ENCODE data around the gene HNRNPA0.

HNRNPA0 gene

DNA sequence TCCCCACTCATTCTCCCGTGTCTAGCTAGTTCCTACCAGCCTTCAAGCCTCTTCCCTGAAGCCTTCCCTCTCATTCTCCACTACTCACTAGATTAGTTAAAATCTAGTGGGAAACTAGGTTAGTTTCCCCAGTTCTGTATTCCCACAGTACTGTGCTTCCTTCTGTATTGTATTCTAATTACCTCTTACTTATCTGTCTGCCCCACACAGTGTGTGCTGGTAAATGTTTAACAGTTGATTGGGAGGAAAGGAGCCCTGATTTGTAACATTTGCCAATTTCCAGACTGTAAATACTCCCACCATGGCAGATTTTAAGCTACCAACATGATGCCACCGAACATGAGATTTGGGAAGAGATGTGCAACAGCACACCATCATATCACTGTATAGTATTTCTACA lies 26.5 kb downstream of the HNRNPA0 start:
- no peak for DNase-seq (ENCODE audit: low spot score)

DNA sequence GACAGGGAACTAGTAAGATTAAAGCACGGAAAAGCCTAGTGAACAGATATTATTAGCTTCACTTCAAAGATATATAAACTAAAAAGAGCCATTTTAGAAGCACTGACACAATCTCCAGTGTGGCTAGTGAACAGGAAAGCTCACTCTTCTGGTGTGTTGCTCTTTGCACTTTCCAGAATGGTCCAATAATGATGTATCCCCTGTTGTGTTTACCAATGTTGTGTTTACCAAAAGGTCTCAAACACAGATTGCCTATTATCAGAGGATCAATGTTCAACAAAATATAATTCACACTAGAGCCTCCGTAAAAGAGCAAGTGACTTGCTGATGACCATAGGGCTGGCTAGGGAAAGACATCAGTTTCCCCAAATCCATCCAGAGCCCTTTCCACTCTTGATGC lies 29.9 kb downstream of the HNRNPA0 start:
- no peak for DNase-seq (ENCODE audit: low spot score)

GRCh38 chr5:137718611-137719010 lies 35.6 kb downstream of the HNRNPA0 start:
- no peak for DNase-seq (ENCODE audit: low spot score)

GRCh38 chr5:137716337-137716736 lies 37.8 kb downstream of the HNRNPA0 start:
- no peak for DNase-seq (ENCODE audit: low spot score)

- no peak for DNase-seq (ENCODE audit: low spot score)
These were observed 38.7 kb downstream of the HNRNPA0 start for GRCh38 chr5:137715456-137715855.

GRCh38 chr5:137714946-137715345 lies 39.2 kb downstream of the HNRNPA0 start:
- no peak for DNase-seq (ENCODE audit: low spot score)

- DNase-seq (ENCODE audit: low spot score), result no peak
These were observed 39.7 kb downstream of the HNRNPA0 start for GRCh38 chr5:137714494-137714893.

DNA sequence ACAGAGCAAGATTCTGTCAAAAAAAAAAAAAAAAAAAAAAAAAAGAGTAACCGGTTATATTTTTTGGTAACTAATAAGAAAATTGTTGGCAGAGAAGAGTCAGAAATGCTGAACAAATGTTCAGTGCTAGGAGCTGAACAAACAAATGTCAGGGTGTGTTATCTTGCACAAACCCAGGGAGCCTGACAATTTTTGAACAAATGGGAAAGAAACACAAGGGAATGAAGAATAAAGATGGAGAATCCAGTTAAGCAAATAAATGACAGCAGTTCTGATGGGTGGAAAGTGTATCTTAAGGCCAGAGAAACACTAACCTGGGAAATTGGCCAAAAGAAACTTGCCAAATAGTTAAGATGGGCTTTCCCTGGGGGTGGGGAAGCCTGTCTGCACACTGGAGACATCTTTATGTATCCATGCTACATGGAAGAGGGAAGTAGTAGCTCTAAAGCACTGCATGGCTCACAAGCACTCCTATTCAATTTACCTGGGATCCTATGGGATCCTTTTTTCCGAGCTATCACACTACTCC lies 42.0 kb downstream of the HNRNPA0 start:
- DNase-seq (ENCODE audit: low spot score), result no peak

GRCh38 chr5:137710086-137710485 lies 44.1 kb downstream of the HNRNPA0 start:
- DNase-seq (ENCODE audit: low spot score), result no peak

- no peak for DNase-seq (ENCODE audit: low spot score)
These were observed 45.2 kb downstream of the HNRNPA0 start for GRCh38 chr5:137708796-137709559.

GRCh38 chr5:137708062-137708461 lies 46.1 kb downstream of the HNRNPA0 start:
- no peak for DNase-seq (ENCODE audit: low spot score)

- DNase-seq (ENCODE audit: low spot score), result no peak
These were observed 47.3 kb downstream of the HNRNPA0 start for GRCh38 chr5:137706841-137707240.

DNA sequence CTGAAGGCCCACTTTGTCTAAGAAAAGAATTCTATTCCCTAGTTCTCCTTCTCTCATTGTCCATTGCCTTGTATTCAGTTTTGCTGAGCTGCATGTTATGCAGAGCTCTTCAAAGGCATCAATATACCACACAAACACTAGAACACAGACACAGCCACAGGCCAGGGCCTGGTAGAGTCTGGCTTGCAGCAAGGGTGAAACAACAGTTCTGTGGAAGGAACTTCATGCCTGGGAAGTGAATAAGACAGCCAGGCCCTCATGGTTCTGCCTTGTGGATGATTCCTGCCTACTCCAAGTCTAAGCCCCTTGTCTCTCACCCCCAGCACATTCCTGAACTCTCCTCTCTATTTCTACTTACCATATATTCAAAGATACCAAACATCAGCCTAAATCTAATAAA lies 49.1 kb downstream of the HNRNPA0 start:
- DNase-seq (ENCODE audit: low spot score), result no peak

GRCh38 chr5:137703565-137703964 lies 50.6 kb downstream of the HNRNPA0 start:
- no peak for DNase-seq (ENCODE audit: low spot score)

DNA sequence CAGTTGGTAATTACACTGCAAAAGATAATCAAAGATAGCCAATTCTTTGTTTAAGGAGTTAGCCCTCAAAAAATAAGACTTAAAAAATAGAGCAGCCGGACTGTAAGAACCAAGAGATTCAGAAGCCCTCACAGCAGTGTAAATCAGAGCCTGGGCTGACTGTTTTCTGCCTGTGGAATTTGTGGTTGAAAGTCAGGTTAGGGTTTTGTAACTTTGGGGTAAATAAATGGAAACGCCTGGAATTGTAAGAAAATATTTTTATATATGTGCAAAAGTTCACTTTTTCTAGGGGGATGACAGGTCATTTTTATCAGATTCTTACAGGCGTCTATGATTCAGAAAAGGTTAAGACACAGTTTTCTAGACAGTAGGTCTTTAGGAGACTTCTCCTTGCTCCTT lies 53.9 kb downstream of the HNRNPA0 start:
- no peak for DNase-seq (ENCODE audit: low spot score)

- no peak for DNase-seq (ENCODE audit: low spot score)
These were observed 54.6 kb downstream of the HNRNPA0 start for GRCh38 chr5:137699336-137700281.

DNA sequence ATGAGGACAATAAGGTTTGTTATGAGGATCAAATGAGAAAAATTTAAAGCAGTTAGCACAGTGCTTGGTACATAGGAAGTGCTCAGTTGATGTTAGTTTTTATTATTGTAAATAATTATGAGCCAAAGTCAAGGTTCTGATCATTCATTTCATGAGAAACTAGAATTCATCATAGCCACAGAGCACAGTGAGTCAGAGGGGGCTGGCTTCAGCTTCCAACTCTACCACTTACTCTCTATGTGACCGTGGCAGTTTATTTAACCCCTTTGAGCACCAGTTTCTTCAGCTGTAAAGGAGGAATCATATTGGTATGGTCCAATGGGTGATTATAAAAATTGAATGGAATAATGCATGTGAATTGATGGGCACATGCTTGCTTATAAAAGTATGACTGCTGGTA lies 57.7 kb downstream of the HNRNPA0 start:
- no peak for DNase-seq (ENCODE audit: low spot score)

DNA sequence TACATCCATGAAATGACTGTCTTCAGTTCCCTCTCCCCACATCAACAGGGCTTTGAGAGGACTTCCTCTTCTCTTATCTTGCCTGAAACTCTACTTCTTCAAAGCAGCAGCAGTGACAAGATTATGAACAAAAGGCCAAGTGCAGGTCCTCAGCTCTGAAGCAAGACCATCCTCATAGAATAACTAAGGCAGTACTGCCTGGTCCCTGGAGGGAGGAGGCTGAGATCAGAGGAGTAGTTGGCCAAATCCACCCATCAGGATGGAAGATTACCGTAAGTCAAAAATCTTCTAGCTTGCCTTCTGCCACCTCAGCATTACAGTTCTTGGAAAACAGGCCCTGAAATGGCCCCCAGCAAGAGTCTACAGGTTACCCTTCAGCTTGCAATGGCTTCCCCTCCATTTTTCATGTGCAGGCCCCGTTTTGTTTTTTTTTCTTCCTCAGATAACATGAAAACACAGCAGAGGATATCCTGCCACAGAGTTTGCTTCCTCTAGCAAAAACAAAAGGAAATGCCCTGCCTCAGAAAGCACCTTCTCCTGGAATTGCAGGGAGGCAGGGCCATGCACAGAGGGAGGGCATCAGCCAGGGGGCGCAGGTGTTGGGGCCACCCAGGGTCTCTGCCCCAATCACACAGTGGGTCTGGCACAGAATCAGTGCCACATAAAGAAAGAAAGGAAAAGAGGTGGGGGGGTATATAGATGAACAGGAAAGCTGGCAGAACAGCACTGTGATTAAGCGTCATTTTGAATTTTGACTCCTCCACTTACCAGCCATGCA lies 58.3 kb downstream of the HNRNPA0 start:
- no peak for DNase-seq (ENCODE audit: low spot score)
